ENCODE measurements around the gene VTI1A.

GRCh38 chr10:112460366-112460765 is 13.4 kb downstream of the VTI1A start:
- no peak for TF ChIP-seq CREB1 (CRISPR knock-in tag; IDR thresholded peaks at IDR 0.05; ENCODE audit: low read depth)
- no peak for TF ChIP-seq CTCF (conservative IDR thresholded peaks at IDR 0.05; ENCODE audit: low read depth in 2 of 2)
- no peak for TF ChIP-seq POLR2AphosphoS5 (IDR thresholded peaks at IDR 0.05; ENCODE audit: low read depth)
